ENCODE measurements around the gene ADAMTSL4. TPM values are rescaled to one million over a fixed set of nuclear protein-coding genes. Genes with fewer than 3 reads are reported as not detected.

ADAMTSL4 gene
- total RNA-seq, 1 experiment from 2014 or later = 4.3 TPM

DNA sequence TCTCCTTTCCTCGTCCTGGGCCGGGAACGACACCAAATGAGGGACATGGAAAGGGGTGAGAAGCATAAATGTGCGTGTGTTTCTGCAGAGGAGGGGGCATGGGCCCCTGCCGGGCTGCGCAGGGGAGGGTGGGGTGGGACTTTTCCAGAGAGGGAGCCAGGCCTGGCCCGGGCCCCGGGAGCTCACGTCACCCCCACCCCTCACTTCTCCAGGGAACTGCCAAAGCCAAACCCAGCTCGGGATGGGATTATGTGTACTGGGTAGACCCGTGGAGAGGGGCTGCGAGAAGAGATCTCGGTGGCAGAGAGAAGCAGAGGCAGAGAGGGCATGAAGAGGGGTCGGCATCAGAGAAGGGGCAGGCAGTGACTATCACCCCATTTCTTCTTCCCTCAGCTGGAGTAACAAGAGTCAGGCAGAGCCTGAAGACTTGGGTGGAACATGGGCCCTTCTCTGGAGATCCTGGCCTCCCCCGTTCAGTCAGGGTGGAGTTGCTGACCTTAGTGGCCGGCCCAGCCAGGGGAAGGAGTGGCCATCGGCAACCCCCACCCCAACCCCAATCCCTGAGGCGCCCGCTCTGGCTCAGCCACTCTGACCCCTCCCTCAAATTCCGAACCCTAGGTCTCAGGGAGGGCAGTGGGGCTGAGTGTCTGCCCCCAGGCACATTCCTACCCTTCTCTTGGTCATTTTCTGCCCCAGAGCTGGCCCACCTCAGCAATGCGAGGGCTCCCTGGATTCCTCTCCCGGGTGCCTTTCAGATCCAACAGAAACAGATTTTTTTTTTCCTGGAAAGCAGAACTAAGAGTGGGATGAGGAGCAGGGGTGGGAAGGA is 1.2 kb downstream of the ADAMTSL4 start:
- no peaks in the 10 kb centered on the region for H3K9me2 ChIP-seq (ENCODE audit: insufficient read depth)
- H3K4me1 ChIP-seq (ENCODE audit: control insufficient read depth in 1 of 2, insufficient read depth in 2 of 2, low read length in 2 of 2) = peaks cover 10 to 30% of the 10 kb centered on the region in 2 experiments; a peak in 3 of 4 replicates
- H4K20me1 ChIP-seq (ENCODE audit: insufficient read depth) = no peaks in the 10 kb centered on the region
- H2AFZ ChIP-seq (ENCODE audit: low read depth, low read length, poor library complexity, severe bottlenecking) = no peak overlapping the region
- H3K4me3 ChIP-seq (replicated peaks in 1 of 2; ENCODE audit: low read depth in 1 of 2, low read length in 2 of 2) = no peak overlapping the region
- TF ChIP-seq ELF1 (IDR thresholded peaks at IDR 0.05; ENCODE audit: borderline replicate concordance, low read depth) (no peak), POLR2A (IDR thresholded peaks at IDR 0.05; ENCODE audit: borderline replicate concordance, extremely low read depth, insufficient read depth, insufficient read length) (no peak), EZH2 (IDR thresholded peaks at IDR 0.05) (no peak), SRF (IDR thresholded peaks at IDR 0.05; ENCODE audit: low read depth) (no peak), YY1 (IDR thresholded peaks at IDR 0.05; ENCODE audit: extremely low read depth, insufficient replicate concordance, low read depth, low read length) (no peak), TCF7L2 (IDR thresholded peaks at IDR 0.05; ENCODE audit: borderline replicate concordance, extremely low read depth, insufficient read depth, insufficient read length) (no peak), RAD21 (IDR thresholded peaks at IDR 0.05; ENCODE audit: low read depth) (no peak), JUND (IDR thresholded peaks at IDR 0.05) (no peak), ZFX (IDR thresholded peaks at IDR 0.05) (no peak), POLR2AphosphoS5 (IDR thresholded peaks at IDR 0.05; ENCODE audit: low read depth, low read length) (no peak)
- no peak overlapping the region for H3K27ac ChIP-seq (ENCODE audit: low read depth, low read length)
- ATAC-seq (no peak), DNase-seq (ENCODE audit: low read depth, low spot score) (no peak)
- H3K27me3 ChIP-seq (ENCODE audit: insufficient read depth, low read length) = no peaks in the 10 kb centered on the region
- H3K9me3 ChIP-seq (ENCODE audit: control insufficient read depth in 1 of 2, insufficient read depth in 1 of 2, low read depth in 1 of 2, low read length in 2 of 2) = no peaks in the 10 kb centered on the region
- CTCF ChIA-PET = interaction anchor here (1.2 to 4.8 kb wide), 3 partner anchors 10 to 18 kb away, joined by 6 to 35 read pairs (median 29); no protein-coding TSS in a partner anchor
- no peak overlapping the region for H3K4me2 ChIP-seq (ENCODE audit: low read length)
- H3K9ac ChIP-seq (ENCODE audit: low read length) = no peak overlapping the region
- BruUV-seq (replicated peaks) = no TSS peak
- intact Hi-C loops (cut with micrococcal nuclease) = no loop called here
- H3K36me3 ChIP-seq (ENCODE audit: control insufficient read depth in 1 of 2, insufficient read depth in 2 of 2, low read length in 2 of 2) = no peaks in the 10 kb centered on the region
- RAD21 ChIA-PET (ENCODE audit: low non-redundant PET in 1 of 2, low total read pairs in 2 of 2, uncharacterized antibody in 2 of 2, unreplicated experiment in 2 of 2) = no interaction called here
- POLR2A ChIA-PET = interaction anchor here (1.1 kb wide), 1 partner anchor 29 kb away, joined by 3 read pairs; the partner anchor contains the start of gene MCL1
- no peaks in the 10 kb centered on the region for H3K79me2 ChIP-seq (ENCODE audit: insufficient read depth, low read length)
